G401.6 (cell line): ENCODE measurements around the gene NCBP1.
A peak's percentile ranks its signal among the peaks of the same experiment; 100 is the strongest.
"Not testable (repeated sequence)": the region's sequence is repeated elsewhere in the genome, so short reads cannot be mapped to it uniquely, and the experiment has no call there.

Experiments
- FAIRE-seq: peaks from 2 replicates; lab custom pipeline; 2012; peaks lifted over from hg19 to GRCh38; lab: Jason Lieb, UNC

Gene NCBP1

DNA sequence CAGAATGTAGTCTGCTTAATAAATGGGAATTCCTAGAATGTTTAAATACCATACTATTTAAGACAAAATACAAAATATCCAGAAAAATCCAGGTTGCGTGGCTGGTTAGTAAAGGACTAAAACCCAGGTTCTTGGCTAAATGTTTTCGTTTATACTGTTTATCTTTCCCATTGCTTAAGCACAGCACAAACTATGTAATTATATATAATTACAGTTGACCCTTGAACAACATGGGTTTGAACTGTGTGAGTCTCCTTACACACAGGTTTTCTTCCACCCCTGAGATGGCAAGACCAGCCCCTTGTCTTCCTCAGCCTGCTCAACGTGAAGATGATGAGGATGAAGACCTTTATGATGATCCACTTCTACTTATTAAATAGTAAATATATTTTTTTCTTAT lies 38.8 kb downstream of the NCBP1 start:
- FAIRE-seq, result no peak

DNA sequence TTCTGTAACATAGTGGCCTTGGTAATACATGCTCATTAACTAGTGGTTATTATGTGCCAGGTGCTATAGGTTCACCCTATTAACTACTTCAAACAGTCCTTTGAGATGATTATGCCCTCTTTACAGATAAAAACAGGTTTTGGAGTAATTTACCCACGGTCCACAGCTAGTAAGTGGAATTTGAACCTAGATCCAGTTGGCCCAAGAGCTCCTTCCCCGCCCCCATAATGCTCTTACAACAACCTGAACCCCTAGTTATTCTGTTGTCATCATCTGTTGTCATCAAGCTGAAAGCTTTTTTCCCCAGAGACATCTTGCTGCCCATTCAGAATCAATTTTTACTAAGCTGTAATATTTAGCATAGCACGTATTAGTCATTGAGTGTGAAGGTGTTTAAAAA lies 40.3 kb downstream of the NCBP1 start:
- no peak for FAIRE-seq

DNA sequence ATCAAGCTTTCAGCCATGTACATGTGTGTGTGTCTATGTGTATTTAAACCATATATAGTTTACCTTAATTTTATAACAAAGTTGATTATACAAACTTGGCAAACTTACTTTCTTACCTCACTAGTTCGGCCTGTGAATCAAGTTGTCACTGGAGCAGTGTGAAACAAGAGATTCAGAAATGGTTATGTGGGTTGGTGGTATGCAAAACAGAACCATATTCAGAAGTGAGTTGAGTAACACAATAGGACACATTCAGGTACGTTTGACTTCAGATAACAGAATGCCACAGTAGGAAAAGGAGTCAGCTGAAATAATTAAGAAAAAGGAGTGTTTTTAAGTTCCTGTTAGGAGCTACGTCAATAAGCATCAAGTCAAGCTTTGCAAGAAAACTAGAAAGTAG lies 42.0 kb downstream of the NCBP1 start:
- no peak for FAIRE-seq

DNA sequence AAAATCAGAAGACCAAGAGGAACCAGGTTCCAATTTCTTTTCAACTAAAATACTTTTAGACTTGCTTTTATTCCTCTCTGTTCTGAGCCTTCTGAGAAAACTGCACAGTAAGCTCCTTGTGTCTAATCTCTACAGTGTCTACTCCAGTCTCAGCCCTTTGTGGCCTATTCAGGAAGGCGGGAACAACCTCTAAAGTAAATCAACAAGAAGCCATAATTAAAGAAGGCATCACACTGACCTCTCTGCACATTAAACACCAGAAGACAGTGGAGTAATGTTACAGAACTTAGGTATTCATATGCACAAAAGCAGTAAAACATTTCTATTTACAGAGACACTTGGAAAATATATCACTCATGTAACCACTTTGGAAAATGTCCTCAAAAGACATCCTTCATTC lies 48.6 kb downstream of the NCBP1 start:
- FAIRE-seq, result no peak

DNA sequence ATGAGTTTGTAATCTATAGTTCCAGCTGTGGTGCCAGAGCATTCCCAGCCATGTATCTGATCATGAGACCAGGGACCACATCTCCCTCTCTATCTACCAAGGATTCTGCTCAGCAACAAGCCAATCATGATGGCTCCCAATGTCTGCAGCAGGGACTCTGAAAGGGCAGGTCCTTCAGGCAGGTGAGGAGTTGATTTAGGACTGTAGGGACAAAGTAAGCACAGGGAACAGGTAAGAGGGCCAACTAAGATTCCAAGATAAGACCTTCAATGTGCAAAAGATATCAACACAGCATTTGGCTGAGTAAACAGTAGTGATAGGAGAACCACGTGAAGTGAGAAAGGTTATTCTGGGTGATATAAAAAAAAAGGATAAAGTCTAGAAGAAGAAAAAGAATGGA lies 55.0 kb downstream of the NCBP1 start:
- FAIRE-seq, result no peak

DNA sequence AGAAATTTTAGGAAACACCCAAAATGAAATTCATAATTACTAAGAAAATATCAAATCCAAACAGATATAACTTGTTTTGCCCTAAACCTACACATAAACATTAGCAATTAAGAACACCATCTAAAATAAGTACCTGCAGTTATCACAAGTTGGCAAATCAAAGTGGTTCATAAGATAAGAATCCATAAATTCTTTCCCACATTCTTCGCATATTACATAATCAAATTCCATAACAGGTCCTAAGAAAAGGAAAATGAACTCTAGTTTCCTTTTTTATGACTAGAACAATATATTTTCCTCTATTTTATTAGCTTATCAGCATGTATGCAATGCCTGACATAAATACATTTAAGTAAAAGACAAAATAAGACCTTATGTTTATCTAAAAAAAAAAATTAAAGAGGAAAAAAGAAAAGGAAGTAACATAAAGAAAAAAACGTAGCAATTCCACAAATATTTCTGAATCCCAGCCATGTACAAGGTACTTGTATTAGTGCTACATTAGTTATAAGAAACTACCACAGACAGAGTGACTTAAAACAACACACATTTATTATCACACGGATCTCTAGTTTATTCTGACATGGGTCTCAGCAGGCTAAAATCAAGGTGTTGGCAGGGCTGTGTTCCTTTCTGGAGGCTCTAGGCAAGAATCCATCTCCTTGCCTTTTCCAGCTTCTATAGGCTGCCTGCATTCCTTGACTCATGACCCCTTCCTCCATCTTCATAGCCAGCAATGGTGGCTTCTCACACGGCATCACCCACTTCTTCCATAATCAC lies 56.0 kb downstream of the NCBP1 start:
- FAIRE-seq, result no peak

DNA sequence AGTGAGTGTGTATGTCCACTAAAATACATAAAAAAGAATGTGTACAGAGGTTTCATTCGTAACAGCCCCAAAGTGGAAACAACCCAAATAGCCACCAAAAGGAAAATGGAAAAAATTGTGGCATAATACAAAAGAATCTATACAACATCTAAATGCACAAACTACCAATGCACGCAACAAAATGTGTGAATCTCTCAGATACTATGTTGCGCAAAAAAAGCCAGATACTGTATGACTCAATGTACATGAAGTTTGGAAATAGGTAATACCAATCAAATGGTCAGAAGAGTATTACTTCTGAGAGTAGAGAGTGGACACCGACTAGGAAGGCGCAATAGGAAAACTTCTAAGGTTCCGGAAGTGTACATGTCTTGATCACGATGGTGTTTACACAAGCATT lies 61.1 kb downstream of the NCBP1 start:
- FAIRE-seq, result no peak

DNA sequence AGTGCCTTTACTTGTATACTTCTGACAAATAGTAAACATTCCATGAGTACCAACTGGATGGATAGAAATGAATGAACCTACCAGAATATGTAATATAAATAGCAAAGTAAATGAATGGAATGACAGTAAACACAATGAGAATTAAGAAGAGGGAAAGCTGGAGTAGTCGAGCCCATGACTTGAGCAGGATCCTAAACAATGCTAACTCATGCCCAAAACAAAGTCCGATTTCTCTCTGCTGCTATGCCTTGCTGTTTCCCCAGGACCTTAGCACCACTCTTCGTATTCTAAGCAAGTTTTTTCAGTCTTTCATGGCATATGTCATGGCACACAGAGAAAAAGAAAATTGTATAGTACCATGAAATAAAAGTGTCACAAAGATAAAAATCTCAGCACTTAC lies 61.8 kb downstream of the NCBP1 start:
- FAIRE-seq, result no peak

DNA sequence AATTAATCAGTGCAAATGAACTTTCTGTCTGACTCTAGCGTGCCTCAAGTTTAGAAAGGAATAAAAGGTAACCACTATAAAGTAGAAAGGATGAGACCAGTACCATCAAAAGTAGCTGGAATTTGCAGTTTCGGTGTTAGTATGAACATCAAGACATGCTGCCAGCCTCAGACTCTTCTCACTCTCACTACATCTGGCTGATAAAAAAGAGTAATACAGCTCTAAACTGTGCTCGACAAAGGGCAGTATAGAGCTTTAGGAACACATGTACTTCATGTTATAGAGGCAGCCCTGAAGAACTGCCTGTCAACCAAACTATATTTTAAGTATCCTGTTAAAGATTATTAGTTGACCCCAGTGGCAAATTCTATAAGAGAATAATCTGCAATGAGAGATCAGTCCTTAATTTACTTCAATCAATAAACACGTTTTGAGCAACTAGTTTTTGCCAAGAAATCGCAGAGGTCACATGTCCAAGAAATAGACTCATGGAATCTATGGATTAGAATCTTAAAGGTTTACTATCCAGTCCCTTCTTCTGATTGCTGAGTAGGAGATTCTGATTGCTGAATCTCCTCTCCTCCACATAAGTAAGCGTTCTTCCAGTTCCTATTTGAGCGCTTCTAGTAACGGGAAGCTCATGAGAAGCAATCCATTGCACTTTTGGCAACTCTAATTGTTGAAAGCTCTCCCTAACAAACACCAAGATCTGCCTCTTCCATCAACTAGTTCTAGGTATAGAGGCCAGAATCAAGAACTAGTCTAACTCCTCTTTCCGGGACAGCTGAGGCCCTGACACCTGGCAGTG lies 62.6 kb downstream of the NCBP1 start:
- no peak for FAIRE-seq

DNA sequence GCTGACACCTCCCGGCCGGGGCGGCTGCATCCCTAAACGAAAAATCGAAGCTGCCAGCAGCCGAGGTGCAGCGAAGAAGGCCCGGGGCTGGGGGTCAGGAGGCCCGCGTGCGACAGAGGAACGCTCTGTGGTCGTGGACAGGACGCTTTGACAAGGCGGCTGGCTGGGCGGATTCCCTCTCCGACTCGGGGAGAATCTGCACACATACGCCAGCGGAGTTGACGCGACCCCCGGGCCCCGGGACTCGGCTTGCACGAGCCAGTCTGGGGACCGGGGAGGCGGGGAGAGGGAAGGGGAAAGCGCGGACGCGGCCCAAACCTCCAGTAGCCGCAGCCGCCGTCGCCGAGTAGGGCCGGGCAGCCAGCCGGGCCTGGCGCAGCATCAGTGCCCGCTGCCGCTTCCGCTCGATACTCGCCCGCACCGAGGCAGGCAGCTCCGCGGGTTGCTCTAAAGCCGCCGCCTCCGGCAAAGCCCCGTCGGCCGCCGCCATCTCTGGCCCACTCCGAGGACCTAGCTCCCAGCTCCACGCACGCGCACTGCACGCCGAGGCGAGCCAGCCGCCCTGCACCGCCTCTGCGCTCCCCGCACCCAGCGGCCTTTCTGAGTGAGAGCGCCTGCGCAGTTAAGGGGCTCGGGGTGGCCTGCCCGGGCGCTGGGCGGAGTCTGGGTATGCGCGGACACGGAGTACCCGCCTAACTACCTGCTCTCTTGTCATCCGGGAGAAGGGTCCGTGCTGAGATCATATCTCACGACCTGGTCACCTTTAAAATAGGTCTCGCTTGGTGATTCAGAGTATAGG lies 63.4 kb downstream of the NCBP1 start, which contains the start of gene XPA:
Gene XPA (minus strand): TSS at position 538 of the 799 bp plus-strand sequence. CDS start 48 bp downstream, at position 490.
- peak; percentile 51 for FAIRE-seq

DNA sequence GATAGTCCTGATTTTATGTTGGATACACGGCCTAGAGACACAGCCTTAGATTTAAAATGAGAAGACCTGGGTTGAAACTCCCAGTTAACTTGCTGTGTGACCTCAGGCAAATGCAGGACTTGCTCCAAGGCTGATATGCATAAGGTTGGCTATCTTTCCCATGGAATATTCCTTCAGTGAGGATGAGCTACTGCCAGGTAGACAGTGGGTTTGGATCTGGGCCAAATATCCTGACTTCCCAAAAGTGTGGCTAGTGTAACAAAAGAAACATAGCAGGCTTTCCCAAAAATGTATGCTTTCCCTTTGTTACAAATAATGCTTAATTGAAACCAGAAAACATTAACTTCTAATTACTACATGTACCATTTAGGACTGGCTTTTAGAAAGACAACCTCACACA lies 64.2 kb downstream of the NCBP1 start:
- no peak for FAIRE-seq

DNA sequence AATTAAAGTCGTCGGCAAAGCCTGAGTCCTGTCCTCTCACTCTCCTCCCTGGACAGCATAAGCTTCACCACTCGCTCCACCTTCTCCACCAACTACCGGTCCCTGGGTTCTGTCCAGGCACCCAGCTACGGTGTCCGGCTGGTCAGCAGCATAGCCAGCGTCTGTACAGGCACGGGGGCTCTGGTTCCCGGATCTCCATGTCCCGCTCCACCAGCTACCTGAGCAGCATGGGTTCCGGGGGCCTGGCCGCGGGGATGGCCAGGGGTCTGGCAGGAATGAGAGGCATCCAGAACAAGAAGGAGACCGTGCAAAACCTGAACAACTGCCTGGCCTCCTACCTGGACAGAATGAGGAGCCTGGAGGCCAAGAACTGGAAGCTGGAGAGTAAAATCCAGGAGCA lies 65.2 kb downstream of the NCBP1 start:
- no peak for FAIRE-seq

DNA sequence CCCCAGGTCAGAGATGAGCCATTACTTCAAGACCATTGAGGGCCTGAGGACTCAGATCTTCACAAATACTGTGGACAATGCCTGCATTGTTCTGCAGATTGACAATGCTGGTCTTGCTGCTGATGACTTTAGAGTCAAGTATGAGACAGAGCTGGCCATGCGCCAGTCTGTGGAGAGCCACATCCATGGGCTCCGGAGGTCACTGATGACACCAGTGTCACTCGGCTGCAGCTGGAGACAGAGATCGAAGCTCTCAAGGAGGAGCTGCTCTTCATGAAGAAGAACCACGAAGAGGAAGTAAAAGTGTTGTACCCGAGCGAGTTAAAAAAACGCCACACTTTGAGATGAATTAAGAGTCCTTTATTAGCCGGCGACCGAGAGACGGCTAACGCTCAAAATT lies 65.7 kb downstream of the NCBP1 start:
- FAIRE-seq, result not testable (repeated sequence)

DNA sequence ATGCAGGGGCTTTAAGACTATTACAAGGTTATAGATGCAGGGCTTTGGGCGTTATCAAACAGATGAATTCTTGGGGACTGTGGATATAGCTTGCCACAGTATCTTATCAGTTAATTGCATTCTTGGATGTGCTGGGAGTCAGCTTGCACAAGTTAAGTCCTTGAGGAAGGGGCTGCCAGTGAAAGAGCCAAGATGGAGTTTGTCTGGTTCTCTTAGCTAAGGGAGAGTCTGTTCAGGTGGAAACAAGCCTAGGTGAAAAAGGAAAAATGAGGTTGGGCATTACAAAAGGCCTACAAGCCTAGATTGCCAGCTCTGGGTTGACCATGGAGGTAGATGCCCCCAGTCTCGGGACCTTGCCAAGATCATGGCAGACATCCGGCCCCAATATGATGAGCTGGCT lies 66.2 kb downstream of the NCBP1 start:
- FAIRE-seq, result not testable (repeated sequence)

DNA sequence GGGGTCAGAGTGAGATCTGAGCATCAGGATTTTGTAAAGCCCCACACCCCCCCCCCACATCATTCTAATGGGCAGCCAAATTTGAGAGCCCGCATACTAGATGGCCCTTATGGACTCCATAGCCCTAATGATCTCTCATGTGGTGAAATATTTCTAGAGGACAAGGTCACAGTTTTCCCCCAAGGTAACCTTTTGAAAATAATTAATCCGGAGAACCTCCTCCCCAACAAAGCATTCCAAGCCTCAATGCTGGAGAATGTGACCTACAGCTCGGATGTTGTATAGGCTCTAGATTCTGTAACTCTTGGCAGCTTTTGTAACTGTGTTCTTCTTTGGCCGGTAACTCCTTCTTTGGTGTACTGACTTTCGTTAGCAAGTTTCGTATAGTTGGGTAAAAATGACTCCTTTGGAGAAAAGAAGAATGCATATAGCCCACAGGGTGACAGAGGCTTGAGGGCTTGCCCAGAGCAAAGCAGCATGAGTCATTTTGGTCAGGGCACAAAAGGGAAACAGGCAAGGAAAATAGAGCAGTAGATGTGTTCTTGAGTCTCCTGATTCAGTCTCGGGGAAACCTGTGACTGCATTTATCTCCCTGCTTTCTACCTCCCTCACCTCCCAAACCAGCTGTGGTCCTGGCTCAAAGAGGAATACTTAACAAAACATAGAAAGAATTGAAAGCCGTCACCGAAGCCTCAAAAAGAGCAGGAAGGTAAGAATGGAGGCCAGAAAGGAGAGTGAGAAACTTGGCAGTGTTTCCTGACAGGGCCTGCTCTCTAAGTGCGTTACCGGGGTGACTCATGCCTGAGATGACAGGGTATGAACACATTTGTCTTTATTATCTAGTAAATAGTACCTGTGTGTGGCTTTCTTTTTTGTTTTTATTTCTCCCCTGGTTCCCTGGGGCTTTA lies 70.1 kb downstream of the NCBP1 start:
- no peak for FAIRE-seq

DNA sequence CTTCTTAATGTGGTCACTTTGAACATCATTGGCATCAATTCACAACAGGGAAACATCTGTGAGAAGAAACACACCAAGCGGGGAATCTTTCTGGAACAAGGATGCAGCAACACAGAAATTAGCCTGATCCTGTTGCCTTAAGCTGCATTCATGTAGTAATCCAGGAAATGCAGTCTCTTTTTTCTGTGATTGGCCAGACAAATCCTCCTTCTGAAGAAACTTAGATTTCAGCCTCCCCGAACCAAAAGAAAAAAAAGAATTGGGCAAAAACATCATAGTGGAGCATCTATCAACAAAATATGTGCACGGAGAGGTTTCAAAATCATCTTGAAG lies 70.7 kb downstream of the NCBP1 start:
- no peak for FAIRE-seq

DNA sequence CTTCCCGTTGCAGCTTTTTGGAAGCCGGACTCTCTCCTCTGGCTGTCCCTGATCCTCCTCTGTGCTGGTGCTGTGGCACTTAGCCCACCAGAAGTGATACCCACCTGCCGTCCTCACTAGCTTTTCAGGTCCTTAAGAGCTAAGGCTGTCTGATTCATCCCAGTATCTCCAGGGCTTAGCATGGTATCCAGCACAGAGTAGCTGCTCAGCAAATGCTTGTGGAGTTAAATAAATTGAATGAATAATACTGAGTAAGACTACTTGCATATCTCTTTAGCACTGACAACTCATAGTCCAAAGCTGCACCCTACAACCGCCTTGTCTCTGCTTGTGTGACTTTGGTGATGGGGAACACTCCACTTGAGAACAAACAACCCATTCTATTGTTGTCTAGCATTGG lies 71.2 kb downstream of the NCBP1 start:
- no peak for FAIRE-seq

DNA sequence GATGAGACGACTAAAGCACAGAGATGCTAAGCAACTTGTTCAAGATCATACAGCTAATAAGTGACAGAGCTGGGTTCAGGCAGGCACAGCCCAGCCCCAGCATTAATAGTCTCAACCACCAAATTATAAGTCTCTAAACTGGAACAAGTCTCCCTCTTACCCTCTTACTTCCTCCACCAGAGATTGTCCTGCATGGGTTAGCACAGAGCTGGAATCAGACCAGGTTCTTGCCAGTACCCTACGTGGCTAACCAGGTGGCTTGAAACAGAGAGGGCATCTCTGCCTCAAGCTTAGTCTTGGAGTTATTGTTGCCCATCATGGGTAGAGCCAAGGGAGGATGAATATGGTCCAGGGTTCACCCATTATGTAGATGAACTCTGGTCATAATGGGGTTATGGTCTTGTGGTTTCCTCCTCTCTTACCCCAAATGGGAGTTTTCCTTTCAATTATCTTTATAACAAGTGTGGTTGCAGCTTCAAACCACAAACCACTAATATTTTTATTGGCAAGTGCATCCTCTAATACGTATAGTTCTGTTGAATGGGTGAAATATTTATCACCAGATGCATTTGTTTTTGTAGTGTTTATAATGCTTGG lies 71.8 kb downstream of the NCBP1 start:
- no peak for FAIRE-seq

DNA sequence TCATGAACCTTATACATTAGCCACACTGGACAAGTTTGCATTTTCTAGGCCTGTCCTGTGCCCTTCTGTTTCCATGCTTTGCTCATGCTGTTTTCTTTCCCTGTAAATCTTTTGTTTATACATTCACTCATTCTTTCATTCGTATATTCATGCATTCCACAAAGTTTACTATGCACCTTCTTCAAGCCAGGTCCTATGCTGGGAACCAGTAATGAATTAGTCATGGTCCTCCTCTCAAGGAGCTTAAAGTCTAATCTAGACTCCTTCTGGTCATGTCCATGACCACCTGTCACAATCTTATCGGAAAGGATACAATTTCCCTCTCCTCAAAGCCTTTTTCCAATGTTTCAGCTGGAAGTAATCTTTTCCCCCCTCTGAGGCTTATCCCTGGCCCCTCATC lies 72.6 kb downstream of the NCBP1 start:
- FAIRE-seq, result no peak

DNA sequence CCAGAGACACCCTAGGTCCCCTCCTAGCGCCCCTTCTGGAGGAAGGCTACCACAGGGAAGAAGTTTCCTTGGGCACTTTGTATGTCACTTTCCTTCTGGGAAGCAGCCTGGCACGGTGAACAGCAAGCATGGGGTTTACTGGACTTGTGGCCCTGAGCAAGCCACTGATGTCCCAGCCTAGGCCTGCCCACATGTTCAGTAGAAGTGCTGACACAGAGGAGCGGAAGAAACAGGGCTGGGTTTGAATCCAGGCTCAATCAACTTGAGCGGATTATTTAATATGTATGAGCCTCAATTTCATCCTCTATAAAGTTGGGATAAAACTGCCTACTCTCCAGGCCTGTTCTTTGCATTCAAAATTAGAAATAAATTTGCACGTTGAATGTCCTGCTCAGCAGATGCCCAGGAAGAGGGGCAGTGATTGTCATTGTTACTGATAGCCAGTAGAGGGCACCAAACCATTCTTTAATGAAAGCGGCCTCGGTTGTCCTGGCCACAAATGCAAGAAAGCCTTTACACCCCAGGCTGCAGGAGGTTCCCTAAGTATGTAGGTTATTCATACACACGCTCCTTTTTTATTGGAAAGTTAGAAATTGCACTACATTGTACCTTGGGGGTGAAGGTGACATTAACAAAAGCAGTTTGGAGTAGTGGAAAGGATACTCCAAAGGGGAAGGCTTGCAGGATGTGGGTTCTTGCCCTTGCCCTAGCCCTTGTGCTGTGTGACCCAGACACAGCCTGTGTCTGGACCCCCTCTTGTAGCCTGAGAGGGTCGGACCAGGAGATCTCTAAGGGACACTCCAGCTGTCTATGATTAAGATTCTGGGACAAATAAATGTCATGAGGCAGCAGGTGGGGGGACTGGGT lies 77.0 kb downstream of the NCBP1 start:
- FAIRE-seq, result peak; percentile 87

DNA sequence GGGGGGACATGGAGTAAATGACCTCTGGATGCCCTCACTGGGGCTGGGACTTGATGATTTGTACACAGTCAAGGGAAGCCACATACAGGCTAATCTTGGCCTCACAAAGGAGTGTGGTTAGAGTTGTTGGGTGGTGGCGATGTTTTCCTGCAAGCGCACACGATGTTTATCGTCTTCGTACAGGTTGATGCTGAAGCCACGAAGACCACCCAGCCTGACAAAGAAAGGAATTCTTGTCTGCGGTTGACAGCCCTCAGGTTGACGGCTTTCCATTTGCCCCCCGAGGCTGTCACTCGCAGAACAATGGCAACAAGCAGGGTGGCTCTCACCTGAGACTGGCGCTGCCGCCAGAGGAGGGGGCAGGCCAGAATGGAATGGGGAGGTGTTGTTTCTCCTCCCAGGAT lies 77.6 kb downstream of the NCBP1 start:
- no peak for FAIRE-seq
